Smooth muscle cell (in vitro differentiated cells): ENCODE data around the gene IZUMO2. TPM values are rescaled to one million over a fixed set of nuclear protein-coding genes. Genes with fewer than 3 reads are reported as not detected.

Source experiments
- DNase-seq: peaks from one replicate; lab custom pipeline; 2025; ENCODE audit not compliant: unreplicated experiment; lab: John Stamatoyannopoulos, UW
- H2AFZ ChIP-seq: fragments of 200-600 bp; sonication (generic); 2 replicates; pipeline ENCODE4 v1.6.0; 2016; ENCODE audit warnings: antibody characterized with exemption, low read depth, mild to moderate bottlenecking
- H3F3A ChIP-seq: fragments of 200-600 bp; sonication (generic); 2 replicates; pipeline ENCODE4 v1.6.0; 2017; ENCODE audit warnings: antibody characterized with exemption, low read depth
- H3K27ac ChIP-seq: fragments of 200-600 bp; sonication (generic); 2 replicates; pipeline ENCODE4 v1.5.1; 2016; ENCODE audit warnings: low read depth, mild to moderate bottlenecking
- H3K27me3 ChIP-seq: fragments of 200-600 bp; sonication (generic); 2 replicates; pipeline ENCODE4 v1.6.1; 2016; ENCODE audit warnings: low read depth, mild to moderate bottlenecking
- H3K36me3 ChIP-seq: fragments of 200-600 bp; sonication (generic); 2 replicates; pipeline ENCODE4 v1.5.1; 2016; ENCODE audit warnings: low read depth
- H3K4me1 ChIP-seq: fragments of 200-600 bp; sonication (generic); 2 replicates; pipeline ENCODE4 v1.5.1; 2016; ENCODE audit warnings: low read depth
- H3K4me2 ChIP-seq: fragments of 200-600 bp; sonication (generic); 2 replicates; pipeline ENCODE4 v1.6.0; 2016; ENCODE audit warnings: mild to moderate bottlenecking
- H3K4me3 ChIP-seq: fragments of 200-600 bp; sonication (generic); 2 replicates; pipeline ENCODE4 v1.5.1; 2016; ENCODE audit warnings: mild to moderate bottlenecking
- H3K79me2 ChIP-seq: fragments of 200-600 bp; sonication (generic); 2 replicates; pipeline ENCODE4 v1.6.0; 2016; ENCODE audit warnings: low read depth, mild to moderate bottlenecking
- H3K9ac ChIP-seq: fragments of 200-600 bp; sonication (generic); 2 replicates; pipeline ENCODE4 v1.6.0; 2016; ENCODE audit warnings: low read depth
- H3K9me3 ChIP-seq: fragments of 200-600 bp; sonication (generic); replicated peaks from 2 replicates; pipeline ENCODE4 v1.5.1; 2016; ENCODE audit warnings: low read depth
- H4K20me1 ChIP-seq: fragments of 200-600 bp; sonication (generic); 2 replicates; pipeline ENCODE4 v1.6.0; 2016; ENCODE audit warnings: low read depth
- WGBS: methylation state at CpG from one replicate; pipeline ENCODE4 v1.1.7; 2016; ENCODE audit warnings: low lambda C conversion rate; 5-methylcytosine and 5-hydroxymethylcytosine counted together
- polyA plus RNA-seq: library from polyadenylated mRNA; unstranded; fragments of >200 nt; fragmentation: Nextera tagmentation; extraction: Ambion mirVana; gene quantifications from 2 replicates; pipeline ENCODE4 v1.2.1, GENCODE V29; 2016
- total RNA-seq: library from RNA; depleted of rRNA; stranded (reverse); fragments of >200 nt; gene quantifications from 2 replicates; pipeline ENCODE4 v1.2.3, GENCODE V29; 2014
- TF ChIP-seq, protein P1 (sequence below): fragments of 200-600 bp; sonication (generic); IDR thresholded peaks from 2 replicates; pipeline ENCODE4 v1.5.1; 2017; ENCODE audit warnings: borderline replicate concordance, mild to moderate bottlenecking, antibody characterized with exemption; ENCODE audit not compliant: insufficient read depth, poor library complexity, severe bottlenecking

IZUMO2 gene
- total and polyA plus RNA-seq, 2 experiments from 2014 or later = not detected

DNA sequence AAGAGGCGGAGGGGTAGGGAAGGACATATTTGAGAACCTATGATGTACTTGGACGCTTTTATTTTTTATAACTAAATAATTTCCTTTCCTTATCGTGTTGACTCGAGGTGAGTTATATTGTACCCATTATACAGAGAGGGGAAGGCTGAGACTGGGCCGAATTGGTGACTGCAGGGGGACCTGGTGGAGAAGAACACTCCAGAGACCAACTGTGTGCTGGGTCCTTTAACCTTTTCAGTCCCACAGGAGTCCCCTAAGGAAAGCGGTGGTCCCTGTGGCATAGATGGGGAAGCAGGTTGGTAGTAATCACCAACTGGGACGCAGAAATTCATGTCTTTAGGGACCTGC, 41.0 kb upstream of the IZUMO2 start:
- Histone ChIP-seq H3K4me2 (peak overlapping the region; percentile 93), H3K9ac (peak overlapping the region; percentile 81), H3K9me3 (no peaks in the 10 kb centered on the region), H3K4me3 (peak overlapping the region; percentile 63), H3K4me1 (peaks cover 4% of the 10 kb centered on the region), H2AFZ (no peak overlapping the region), H3K79me2 (no peaks in the 10 kb centered on the region), H3K27ac (no peak overlapping the region), H4K20me1 (no peaks in the 10 kb centered on the region), H3K36me3 (no peaks in the 10 kb centered on the region), H3K27me3 (peaks cover 47% of the 10 kb centered on the region), H3F3A (no peaks in the 10 kb centered on the region)
- TF ChIP-seq, protein P1, sequence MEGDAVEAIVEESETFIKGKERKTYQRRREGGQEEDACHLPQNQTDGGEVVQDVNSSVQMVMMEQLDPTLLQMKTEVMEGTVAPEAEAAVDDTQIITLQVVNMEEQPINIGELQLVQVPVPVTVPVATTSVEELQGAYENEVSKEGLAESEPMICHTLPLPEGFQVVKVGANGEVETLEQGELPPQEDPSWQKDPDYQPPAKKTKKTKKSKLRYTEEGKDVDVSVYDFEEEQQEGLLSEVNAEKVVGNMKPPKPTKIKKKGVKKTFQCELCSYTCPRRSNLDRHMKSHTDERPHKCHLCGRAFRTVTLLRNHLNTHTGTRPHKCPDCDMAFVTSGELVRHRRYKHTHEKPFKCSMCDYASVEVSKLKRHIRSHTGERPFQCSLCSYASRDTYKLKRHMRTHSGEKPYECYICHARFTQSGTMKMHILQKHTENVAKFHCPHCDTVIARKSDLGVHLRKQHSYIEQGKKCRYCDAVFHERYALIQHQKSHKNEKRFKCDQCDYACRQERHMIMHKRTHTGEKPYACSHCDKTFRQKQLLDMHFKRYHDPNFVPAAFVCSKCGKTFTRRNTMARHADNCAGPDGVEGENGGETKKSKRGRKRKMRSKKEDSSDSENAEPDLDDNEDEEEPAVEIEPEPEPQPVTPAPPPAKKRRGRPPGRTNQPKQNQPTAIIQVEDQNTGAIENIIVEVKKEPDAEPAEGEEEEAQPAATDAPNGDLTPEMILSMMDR = no peak
- 81% methylated on average over 7 of the region's 7 CpGs for WGBS
- DNase-seq = no peak

DNA sequence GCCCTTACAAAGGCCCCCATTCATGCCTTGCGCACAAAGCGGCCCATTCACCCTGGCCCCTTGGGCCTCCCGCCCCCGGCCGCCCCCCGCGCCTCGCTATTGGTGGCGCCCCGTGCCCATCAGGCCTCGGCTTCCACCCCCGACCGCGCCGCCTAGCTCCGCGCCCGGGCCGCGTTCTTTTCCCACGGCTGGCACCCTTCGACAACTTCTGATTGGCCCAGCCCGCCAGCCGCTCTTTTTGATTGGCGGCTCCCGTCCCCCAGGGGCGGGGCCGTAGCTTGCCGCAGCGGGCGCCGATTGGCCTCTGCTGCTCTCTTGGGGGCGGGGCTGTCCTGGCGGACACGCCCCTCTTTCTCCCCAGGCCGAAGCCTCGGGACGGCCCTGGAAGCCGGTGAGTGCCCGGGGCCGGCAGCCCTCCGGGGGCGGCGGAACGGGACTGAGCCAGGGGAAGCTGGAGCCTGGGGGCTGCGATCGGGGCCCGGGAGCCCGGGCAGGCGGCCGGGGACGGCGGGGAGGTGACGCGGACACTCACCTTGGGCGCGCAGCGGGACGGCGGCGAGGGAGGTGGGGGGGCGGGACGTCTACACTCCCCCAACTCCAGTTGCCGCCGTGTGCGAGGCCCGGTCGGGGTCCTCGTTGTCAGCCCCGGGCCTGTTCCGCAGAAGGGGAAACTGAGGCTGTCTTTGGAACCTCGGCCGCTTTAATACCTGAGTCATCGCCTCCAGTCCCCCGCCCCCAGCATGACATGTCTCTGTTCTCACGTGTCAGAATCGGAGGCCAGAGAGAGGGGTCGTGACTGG, 40.4 kb upstream of the IZUMO2 start, which contains the start of gene MYH14:
MYH14 (plus strand) TSS at position 342 of the 800 bp plus-strand sequence. CDS start 6,744 bp downstream, outside the sequence.
- Histone ChIP-seq H3K36me3 (no peaks in the 10 kb centered on the region), H3K9me3 (no peaks in the 10 kb centered on the region), H3K27ac (peak within 1 kb of the TSS; percentile 33), H3K27me3 (peaks cover 47% of the 10 kb centered on the region), H4K20me1 (no peaks in the 10 kb centered on the region), H3K9ac (peak within 1 kb of the TSS; percentile 81), H3K4me1 (peaks cover 4% of the 10 kb centered on the region), H3K4me3 (peak within 1 kb of the TSS; percentile 63), H2AFZ (no peak within 1 kb of the TSS), H3K79me2 (no peaks in the 10 kb centered on the region), H3F3A (no peaks in the 10 kb centered on the region), H3K4me2 (peak within 1 kb of the TSS; percentile 93)
- no peak for DNase-seq
- 10% methylated on average over 46 of the region's 78 CpGs for WGBS
- TF ChIP-seq, protein P1 = no peak

DNA sequence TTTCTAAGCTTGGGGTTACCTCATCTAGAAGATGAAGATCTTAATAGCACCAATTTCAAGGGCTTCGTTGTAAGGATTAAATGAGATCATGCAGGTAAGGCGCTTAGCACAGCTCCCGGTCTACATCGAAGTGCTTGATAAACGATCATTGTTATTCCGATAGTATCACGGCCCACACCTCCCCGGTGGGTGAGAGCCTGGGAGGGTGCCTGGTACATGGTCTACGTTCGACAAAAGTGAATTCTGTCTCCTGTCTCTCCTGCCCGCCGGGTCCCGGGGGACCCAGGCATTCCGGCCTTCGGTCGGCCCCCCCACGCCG, 39.8 kb upstream of the IZUMO2 start:
- Histone ChIP-seq H3K36me3 (no peaks in the 10 kb centered on the region), H4K20me1 (no peaks in the 10 kb centered on the region), H3K4me3 (peak overlapping the region; percentile 63), H3K27me3 (peaks cover 47% of the 10 kb centered on the region), H3F3A (no peaks in the 10 kb centered on the region), H3K4me1 (peaks cover 4% of the 10 kb centered on the region), H3K4me2 (peak overlapping the region; percentile 93), H3K79me2 (no peaks in the 10 kb centered on the region), H3K27ac (no peak overlapping the region), H2AFZ (no peak overlapping the region), H3K9ac (no peak overlapping the region), H3K9me3 (no peaks in the 10 kb centered on the region)
- TF ChIP-seq, protein P1 = no peak
- no peak for DNase-seq
- 27% methylated on average over 18 of the region's 18 CpGs for WGBS

DNA sequence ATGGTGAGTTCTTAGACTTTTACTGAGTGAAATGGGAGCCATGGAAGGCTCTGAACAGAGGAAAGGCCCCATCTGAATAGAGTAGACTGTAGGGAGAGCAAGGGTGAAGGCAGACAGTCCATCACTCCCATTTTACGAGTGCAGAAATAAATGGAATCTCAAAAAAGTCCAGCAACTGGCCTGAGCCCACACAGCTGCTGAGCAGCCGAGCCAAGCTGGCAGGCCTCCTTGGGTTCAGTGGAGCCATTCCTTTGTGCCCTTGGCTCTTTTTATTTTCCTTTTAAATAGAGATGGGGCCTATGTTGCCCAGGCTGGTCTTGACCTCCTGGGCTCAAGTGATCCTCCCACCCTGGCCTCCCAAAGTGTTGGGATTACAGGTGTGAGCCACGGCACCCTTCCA, 39.3 kb upstream of the IZUMO2 start:
- TF ChIP-seq, protein P1 = no peak
- Histone ChIP-seq H3K4me3 (no peak overlapping the region), H3K4me1 (peaks cover 4% of the 10 kb centered on the region), H3K36me3 (no peaks in the 10 kb centered on the region), H3K4me2 (no peak overlapping the region), H3K79me2 (no peaks in the 10 kb centered on the region), H4K20me1 (no peaks in the 10 kb centered on the region), H3F3A (no peaks in the 10 kb centered on the region), H3K9me3 (no peaks in the 10 kb centered on the region), H3K27me3 (peaks cover 47% of the 10 kb centered on the region), H3K9ac (no peak overlapping the region), H2AFZ (no peak overlapping the region), H3K27ac (no peak overlapping the region)
- DNase-seq = no peak
- 89% methylated on average over 3 of the region's 3 CpGs for WGBS
